Measurements from ENCODE around the gene PLA2G4A.

GRCh38 chr1:186999506-186999905, 170.8 kb downstream of the PLA2G4A start:
- TF ChIP-seq POLR2A (IDR thresholded peaks at IDR 0.05) (no peak), CTCF (IDR thresholded peaks at IDR 0.05) (no peak), EP300 (IDR thresholded peaks at IDR 0.05; ENCODE audit: low read depth) (no peak)

Measured in transverse colon (tissue), 3 donors.